GM18951 (cell line): ENCODE measurements around the gene GPR107.

Experiments
- POLR2A ChIP-seq: IDR thresholded peaks from 4 replicates; pipeline ENCODE4 v1.6.1; 2011; ENCODE audit warnings: mild to moderate bottlenecking; ENCODE audit not compliant: insufficient read length, insufficient read depth; ENCODE audit errors: extremely low read depth
- in situ Hi-C: fragments of 300-500 bp; cut with MboI; formaldehyde crosslinking; loops from one replicate; pipeline ENCODE4 v1.12.0; 2022; ENCODE audit warnings: low sequenced_read_pairs, mixed read lengths, inconsistent platforms; ENCODE audit not compliant: unreplicated experiment

Gene GPR107

DNA sequence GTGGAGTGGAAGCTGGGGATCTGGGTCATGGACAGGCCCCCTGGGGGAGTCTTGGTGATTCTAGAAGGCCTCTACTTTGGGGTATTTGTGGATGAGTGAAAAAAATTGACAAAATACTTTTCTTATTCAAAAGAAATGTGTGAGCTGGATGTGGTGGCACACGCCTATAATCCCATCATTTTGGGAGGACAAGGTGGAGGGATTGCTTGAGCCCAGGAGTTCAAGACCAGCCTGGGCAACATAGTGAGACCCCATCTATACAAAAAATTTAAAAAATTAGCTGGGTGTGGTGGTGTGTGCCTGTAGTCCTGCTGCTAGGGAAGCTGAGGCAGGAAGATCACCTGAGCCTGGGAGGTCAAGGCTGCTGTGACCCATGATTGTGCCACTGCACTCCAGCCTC lies 111.9 kb downstream of the GPR107 start:
- in situ Hi-C loops = no loop called here
- no peak for TF ChIP-seq POLR2A

DNA sequence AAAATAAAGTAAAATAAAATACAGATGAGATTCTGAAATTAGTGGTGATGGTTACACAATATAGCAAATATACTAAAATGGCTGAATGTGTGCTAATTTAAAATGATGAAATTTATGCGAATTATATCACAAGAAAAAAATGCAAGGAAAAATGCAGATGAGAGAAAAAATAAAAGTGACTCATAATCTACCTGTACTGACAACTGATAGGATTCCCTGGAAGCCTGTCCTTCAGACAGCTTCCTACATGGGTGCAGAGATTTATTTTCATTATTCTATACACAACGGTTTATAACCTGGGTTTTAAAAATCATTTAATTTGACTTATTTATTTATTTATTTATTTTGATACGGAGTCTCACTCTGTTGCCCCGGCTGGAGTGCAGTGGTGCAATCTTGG lies 112.7 kb downstream of the GPR107 start:
- in situ Hi-C loops = no loop called here
- TF ChIP-seq POLR2A = no peak

DNA sequence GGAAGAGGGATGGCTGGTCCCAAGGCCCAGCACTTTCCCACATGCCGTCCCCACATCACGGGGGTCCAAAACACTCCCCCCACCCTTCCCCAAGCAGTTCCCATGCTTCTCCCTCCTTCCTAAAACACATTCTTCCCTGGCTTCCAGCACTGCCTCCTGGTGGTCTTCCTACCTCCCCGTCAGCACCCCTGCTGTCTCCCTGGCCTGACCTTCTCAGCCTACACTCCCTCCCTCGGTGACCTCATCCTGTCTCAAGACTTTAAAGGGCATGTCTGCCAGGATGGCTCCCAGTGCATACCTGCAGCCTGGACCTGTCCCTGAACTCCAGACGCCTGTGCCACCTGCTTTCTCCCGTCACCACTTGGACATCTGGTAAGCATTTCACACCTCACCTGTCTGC lies 114.2 kb downstream of the GPR107 start:
- no peak for TF ChIP-seq POLR2A
- in situ Hi-C loops = no loop called here

DNA sequence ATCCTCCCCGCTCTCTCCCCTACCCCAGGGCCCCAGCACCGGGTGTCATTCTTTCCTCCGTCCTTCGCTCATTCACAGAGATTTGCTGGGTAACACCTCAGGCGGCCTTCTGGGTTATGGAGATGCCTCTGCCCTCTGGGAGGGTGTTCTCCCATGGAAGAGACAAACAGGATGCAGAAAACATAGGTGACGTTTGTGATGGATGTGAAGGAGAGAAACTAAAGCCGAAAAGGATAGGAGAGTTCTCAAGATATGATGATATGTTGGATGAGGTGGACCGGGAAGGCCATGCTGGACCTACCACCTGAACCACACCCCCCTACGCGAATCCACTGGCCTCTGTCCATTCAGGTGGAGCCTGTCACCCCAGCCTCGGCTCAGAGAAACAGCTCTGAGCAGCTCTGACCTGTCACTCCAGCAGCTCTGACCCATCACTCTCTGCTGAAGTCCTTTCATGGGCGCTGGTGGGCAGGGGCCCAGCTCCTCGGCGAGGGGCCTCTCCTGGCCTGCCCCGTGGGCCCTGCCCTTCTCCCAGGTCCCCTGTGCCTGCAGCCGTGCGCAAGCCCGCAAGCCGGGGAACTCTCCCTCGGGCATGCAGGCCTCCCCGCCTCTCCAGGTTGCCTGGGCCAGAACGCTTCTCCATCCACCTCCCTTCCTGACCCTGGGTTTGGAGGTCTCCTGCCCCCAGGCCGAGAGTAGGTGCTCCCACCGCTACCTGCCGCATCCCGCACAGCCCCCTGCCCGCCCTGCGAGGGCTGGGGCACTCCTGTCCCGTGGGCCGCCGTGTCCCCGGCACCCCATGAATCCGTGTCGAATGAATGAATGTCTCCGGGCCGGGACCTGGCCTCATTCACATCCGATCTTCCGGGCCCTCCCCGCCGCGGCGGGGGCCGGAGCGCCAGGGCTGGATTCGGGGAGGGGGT lies 117.8 kb downstream of the GPR107 start:
- in situ Hi-C loops = no loop called here

GRCh38 chr9:130172161-130172857 lies 118.6 kb downstream of the GPR107 start, which contains the start of gene NCS1:
Gene NCS1, plus strand, starts transcription at chr9:130172404. Its CDS starts 260 bp downstream, at chr9:130172664.
- TF ChIP-seq POLR2A = no peak
- in situ Hi-C loops = no loop called here

More for the DNA sequence above, 117.8 kb downstream of the GPR107 start:
- TF ChIP-seq POLR2A = no peak

GRCh38 chr9:130172858-130173665 lies 119.4 kb downstream of the GPR107 start:
- TF ChIP-seq POLR2A = no peak
- in situ Hi-C loops = no loop called here

DNA sequence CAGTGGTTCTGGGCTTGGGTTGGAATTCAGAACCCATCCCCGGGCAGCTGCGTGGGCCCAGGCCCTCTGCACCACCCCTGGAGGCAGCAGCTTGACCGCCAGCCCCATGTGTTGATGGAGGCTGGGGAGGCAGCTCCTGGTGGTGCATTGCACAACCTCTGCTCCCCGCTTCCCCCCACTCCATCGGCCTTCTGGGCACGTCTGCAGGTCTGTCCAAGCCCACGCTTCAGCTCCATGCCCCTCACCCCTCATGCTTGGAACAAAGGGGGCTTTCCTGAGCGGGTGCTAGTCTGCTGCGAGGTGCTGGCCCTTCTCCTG lies 119.9 kb downstream of the GPR107 start:
- in situ Hi-C loops = no loop called here
- TF ChIP-seq POLR2A = no peak

- TF ChIP-seq POLR2A = no peak
- in situ Hi-C loops = no loop called here
Observed at GRCh38 chr9:130174025-130174424, 120.3 kb downstream of the GPR107 start.

- in situ Hi-C loops = no loop called here
- no peak for TF ChIP-seq POLR2A
Observed at GRCh38 chr9:130174920-130175321, 121.2 kb downstream of the GPR107 start.

DNA sequence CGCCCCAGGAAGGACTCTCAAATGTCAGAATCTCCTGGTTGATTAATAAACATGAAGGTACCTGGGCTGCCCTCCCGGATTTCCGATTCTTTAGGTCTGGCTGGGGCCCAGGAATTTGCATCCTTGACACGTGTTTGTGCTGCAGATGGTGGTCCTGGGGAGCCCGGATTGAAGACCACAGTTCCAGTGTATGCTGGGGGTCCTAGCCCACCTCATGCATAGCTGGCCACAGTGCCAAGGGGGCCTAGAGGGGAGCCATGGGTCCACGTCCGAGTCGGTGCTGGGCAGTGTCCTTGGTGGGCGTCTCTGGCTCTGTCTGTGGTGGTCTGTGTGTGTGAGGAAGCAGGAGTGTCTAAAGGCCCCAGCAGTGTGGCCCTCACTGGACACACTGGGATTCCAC lies 121.6 kb downstream of the GPR107 start:
- in situ Hi-C loops = no loop called here

GRCh38 chr9:130176760-130177159 lies 123.1 kb downstream of the GPR107 start:
- in situ Hi-C loops = no loop called here
- TF ChIP-seq POLR2A = no peak

More for the DNA sequence above, 121.6 kb downstream of the GPR107 start:
- no peak for TF ChIP-seq POLR2A

GRCh38 chr9:130177898-130178805 lies 124.4 kb downstream of the GPR107 start:
- in situ Hi-C loops = no loop called here
- no peak for TF ChIP-seq POLR2A
